B cell (primary cell): ENCODE measurements around the gene MED20. TPM values are rescaled to one million over a fixed set of nuclear protein-coding genes. Genes with fewer than 3 reads are reported as not detected.

Experiments used
- ATAC-seq: fragments of 200-7000 bp; cut with Tn5 transposase; one replicate; pipeline ENCODE4 v1.10.0; 2021; ENCODE audit warnings: low read depth, mild to moderate bottlenecking, moderate number of reproducible peaks, moderate library complexity
- CTCF ChIA-PET: fragments of 350-600 bp; sonication (Branson Sonifier 250); formaldehyde crosslinking; loops from one replicate; lab custom pipeline; 2021; ENCODE audit warnings: antibody characterized with exemption, inconsistent platforms; lab: Charles Lee
- POLR2A ChIA-PET: fragments of 350-600 bp; sonication (Branson Sonifier 250); formaldehyde crosslinking; loops from one replicate; lab custom pipeline; 2021; ENCODE audit warnings: antibody characterized with exemption; lab: Charles Lee
- DNase-seq: peaks from one replicate; pipeline ENCODE4 v3.0.0; 2013
- H2AFZ ChIP-seq: 2 replicates; pipeline ENCODE4 v1.6.1; 2012; ENCODE audit warnings: mild to moderate bottlenecking, low read depth, low read length; ENCODE audit not compliant: insufficient read depth, poor library complexity, severe bottlenecking
- H3K27ac ChIP-seq, 2 donors: 1 replicate in 1 of 2; 2 replicates in 1 of 2; pipeline ENCODE4 v1.5.1; 2012 to 2013; ENCODE audit warnings: low read length in 2 of 2, mild to moderate bottlenecking in 2 of 2, moderate library complexity in 1 of 2
- H3K27me3 ChIP-seq, 4 experiments: fragments of 200-600 bp in 1 of 4; sonication (generic) in 1 of 4; replicated peaks in 1 of 4; 1 replicate in 2 of 4; 2 replicates in 2 of 4; pipeline versions ENCODE4 v1.6.1 to v1.7.0; 2013 to 2016; ENCODE audit warnings: low read length in 3 of 4, mild to moderate bottlenecking in 2 of 4, mixed read lengths in 1 of 4, moderate library complexity in 1 of 4; ENCODE audit not compliant: insufficient read depth in 4 of 4, control insufficient read depth in 3 of 4; ENCODE audit errors: control extremely low read depth in 1 of 4
- H3K36me3 ChIP-seq, 2 experiments: replicated peaks in 1 of 2; 1 replicate in 1 of 2; 2 replicates in 1 of 2; pipeline versions ENCODE4 v1.6.1 to v1.7.1; 2013; ENCODE audit warnings: low read length in 1 of 2; ENCODE audit not compliant: insufficient read depth in 2 of 2, control insufficient read depth in 1 of 2; ENCODE audit errors: control extremely low read depth in 1 of 2, extremely low read depth in 1 of 2
- H3K4me1 ChIP-seq, 2 donors: fragments of 200-600 bp in 1 of 2; sonication (generic) in 1 of 2; 1 replicate in 1 of 2; 2 replicates in 1 of 2; pipeline versions ENCODE4 v1.5.1 to v1.6.1; 2013 to 2017; ENCODE audit warnings: low read length in 2 of 2; ENCODE audit not compliant: control insufficient read depth in 2 of 2, insufficient read depth in 2 of 2
- H3K4me2 ChIP-seq: replicated peaks from 2 replicates; pipeline ENCODE3; 2012; ENCODE audit warnings: mild to moderate bottlenecking, low read depth, low read length; ENCODE audit not compliant: poor library complexity, severe bottlenecking
- H3K4me3 ChIP-seq, 5 experiments: fragments of 200-600 bp in 1 of 5; sonication (generic) in 1 of 5; 1 replicate in 3 of 5; 2 replicates in 2 of 5; pipeline versions ENCODE4 v1.5.1 to v1.7.0; 2011 to 2016; ENCODE audit warnings: low read length in 4 of 5, mild to moderate bottlenecking in 4 of 5, low read depth in 2 of 5, control low read depth in 1 of 5, moderate library complexity in 1 of 5; ENCODE audit not compliant: insufficient read depth in 1 of 5; ENCODE audit errors: control extremely low read depth in 1 of 5, extremely low read depth in 1 of 5
- H3K79me2 ChIP-seq: fragments of 200-600 bp; sonication (generic); one replicate; pipeline ENCODE4 v1.6.0; 2016; ENCODE audit warnings: low read length; ENCODE audit not compliant: control insufficient read depth, insufficient read depth
- H3K9ac ChIP-seq: fragments of 200-600 bp; sonication (generic); 2 replicates; pipeline ENCODE4 v1.6.1; 2017; ENCODE audit warnings: mild to moderate bottlenecking, low read length, moderate library complexity
- H3K9me3 ChIP-seq, 3 donors: one replicate each; pipeline versions ENCODE4 v1.6.1 to v1.7.1; 2013; ENCODE audit warnings: low read length in 2 of 3; ENCODE audit not compliant: control insufficient read depth in 2 of 3, insufficient read depth in 1 of 3; ENCODE audit errors: control extremely low read depth in 1 of 3
- H4K20me1 ChIP-seq: 2 replicates; pipeline ENCODE4 v1.6.0; 2012; ENCODE audit warnings: mild to moderate bottlenecking, low read length; ENCODE audit not compliant: insufficient read depth, control insufficient read depth, poor library complexity, severe bottlenecking
- H3K27ac Mint-ChIP-seq: one replicate; pipeline ENCODE4 v1.8.0; 2021; ENCODE audit warnings: mixed read lengths
- H3K27me3 Mint-ChIP-seq: one replicate; pipeline ENCODE4 v1.8.0; 2021; ENCODE audit warnings: mixed read lengths
- H3K4me1 Mint-ChIP-seq: one replicate; pipeline ENCODE4 v1.8.0; 2021; ENCODE audit warnings: mixed read lengths
- H3K4me3 Mint-ChIP-seq: one replicate; pipeline ENCODE4 v1.8.0; 2021; ENCODE audit warnings: mixed read lengths
- H3K9me3 Mint-ChIP-seq: one replicate; pipeline ENCODE4 v1.8.0; 2022; ENCODE audit warnings: mixed read lengths; ENCODE audit not compliant: insufficient read depth
- EZH2 ChIP-seq: IDR thresholded peaks from 2 replicates; pipeline ENCODE4 v1.6.1; 2012; ENCODE audit warnings: borderline replicate concordance, low read depth, mild to moderate bottlenecking, moderate library complexity, low read length; ENCODE audit not compliant: insufficient read depth, poor library complexity, severe bottlenecking
- WGBS: methylation state at CpG from one replicate; pipeline ENCODE4 v1.1.5; 2013; ENCODE audit warnings: missing lambda C conversion rate; ENCODE audit not compliant: insufficient coverage; 5-methylcytosine and 5-hydroxymethylcytosine counted together
- intact Hi-C: fragments of 100-400 bp; cut with micrococcal nuclease; formaldehyde crosslinking; loops from one replicate; pipeline ENCODE4 v1.10.0; 2022
- polyA plus RNA-seq: library from polyadenylated mRNA; depleted of rRNA; stranded (reverse); fragments of >200 nt; gene quantifications from 2 replicates; pipeline ENCODE4 v1.2.3, GENCODE V29; 2012
- total RNA-seq, 2 donors: library from RNA; stranded (reverse); fragments of 120-200 nt in 1 of 2; gene quantifications; 1 replicate in 1 of 2; 2 replicates in 1 of 2; pipeline versions ENCODE4 v1.2.3 to v1.2.4, GENCODE V29; 2013 to 2022
- TF ChIP-seq, protein P1 (sequence below): fragments of 200-600 bp; IDR thresholded peaks from one replicate; pipeline ENCODE4 v1.8.0; 2022; ENCODE audit warnings: antibody characterized with exemption, mild to moderate bottlenecking

MED20 gene
- total and polyA plus RNA-seq, 2 donors (not counting 1 experiment from before 2014, with no cell fraction given): 4.6 to 18.2 TPM

DNA sequence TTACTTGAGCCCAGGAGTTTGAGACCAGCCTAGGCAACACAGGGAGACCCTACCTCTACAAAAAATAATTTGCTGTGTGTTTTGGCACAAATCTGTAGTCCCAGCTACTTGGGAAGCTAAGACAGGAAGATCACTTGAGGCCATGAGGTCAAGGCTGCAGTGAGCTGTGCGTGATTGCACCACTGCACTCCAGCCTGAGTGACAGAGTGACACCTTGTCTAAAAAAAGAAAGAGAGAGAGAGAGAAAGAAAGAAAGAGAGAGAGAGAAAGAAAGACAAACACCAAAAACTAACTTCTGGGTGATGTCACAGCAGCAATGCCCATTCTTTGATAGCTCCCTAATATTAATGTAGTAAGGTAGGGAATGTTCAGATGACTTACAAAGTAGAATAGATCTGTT lies 46.2 kb downstream of the MED20 start:
- no peaks in the 10 kb centered on the region for H3K79me2 ChIP-seq
- peaks cover 28% of the 10 kb centered on the region for H3K4me1 Mint-ChIP-seq
- H3K4me3 ChIP-seq: no peak overlapping the region
- TF ChIP-seq, protein P1, sequence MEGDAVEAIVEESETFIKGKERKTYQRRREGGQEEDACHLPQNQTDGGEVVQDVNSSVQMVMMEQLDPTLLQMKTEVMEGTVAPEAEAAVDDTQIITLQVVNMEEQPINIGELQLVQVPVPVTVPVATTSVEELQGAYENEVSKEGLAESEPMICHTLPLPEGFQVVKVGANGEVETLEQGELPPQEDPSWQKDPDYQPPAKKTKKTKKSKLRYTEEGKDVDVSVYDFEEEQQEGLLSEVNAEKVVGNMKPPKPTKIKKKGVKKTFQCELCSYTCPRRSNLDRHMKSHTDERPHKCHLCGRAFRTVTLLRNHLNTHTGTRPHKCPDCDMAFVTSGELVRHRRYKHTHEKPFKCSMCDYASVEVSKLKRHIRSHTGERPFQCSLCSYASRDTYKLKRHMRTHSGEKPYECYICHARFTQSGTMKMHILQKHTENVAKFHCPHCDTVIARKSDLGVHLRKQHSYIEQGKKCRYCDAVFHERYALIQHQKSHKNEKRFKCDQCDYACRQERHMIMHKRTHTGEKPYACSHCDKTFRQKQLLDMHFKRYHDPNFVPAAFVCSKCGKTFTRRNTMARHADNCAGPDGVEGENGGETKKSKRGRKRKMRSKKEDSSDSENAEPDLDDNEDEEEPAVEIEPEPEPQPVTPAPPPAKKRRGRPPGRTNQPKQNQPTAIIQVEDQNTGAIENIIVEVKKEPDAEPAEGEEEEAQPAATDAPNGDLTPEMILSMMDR: no peak
- no peak for TF ChIP-seq EZH2
- H3K9ac ChIP-seq: no peak overlapping the region
- no peak overlapping the region for H3K4me3 Mint-ChIP-seq
- H3K27me3 Mint-ChIP-seq: no peaks in the 10 kb centered on the region
- no peaks in the 10 kb centered on the region for H3K36me3 ChIP-seq
- no peaks in the 10 kb centered on the region for H3K9me3 Mint-ChIP-seq
- no peak overlapping the region for H3K4me2 ChIP-seq
- WGBS: 88% methylated on average over 1 of the region's 1 CpG
- ChIA-PET POLR2A (no interaction called here), CTCF (no interaction called here)
- intact Hi-C loops: no loop called here
- no peaks in the 10 kb centered on the region for H4K20me1 ChIP-seq
- H2AFZ ChIP-seq: no peak overlapping the region
- ATAC-seq (no peak), DNase-seq (no peak)
- H3K9me3 ChIP-seq: peaks cover 0 to 5% (median 0%) of the 10 kb centered on the region in 3 donors
- no peak overlapping the region for H3K27ac ChIP-seq
- peaks cover 7 to 10% of the 10 kb centered on the region in 2 donors for H3K4me1 ChIP-seq
- H3K27ac Mint-ChIP-seq: no peak overlapping the region
- H3K27me3 ChIP-seq: no peaks in the 10 kb centered on the region

DNA sequence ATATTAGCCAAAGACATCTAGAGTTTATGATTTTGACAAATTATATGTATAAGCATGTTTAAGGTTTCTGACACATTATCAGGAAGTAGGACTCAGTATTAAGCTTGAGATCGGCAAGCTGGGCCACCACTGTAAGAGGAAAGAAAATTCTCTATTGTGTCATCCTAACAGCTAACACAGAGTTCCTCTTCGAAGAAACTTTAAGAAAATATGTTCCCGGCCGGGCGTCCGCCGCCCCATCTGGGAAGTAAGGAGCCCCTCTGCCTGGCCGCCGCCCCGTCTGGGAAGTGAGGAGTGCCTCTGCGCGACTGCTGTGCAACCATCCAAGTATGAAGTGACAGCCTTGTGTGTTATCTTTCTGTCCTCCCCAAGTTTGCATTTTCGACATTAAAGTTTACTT lies 48.8 kb downstream of the MED20 start:
- H3K79me2 ChIP-seq: no peaks in the 10 kb centered on the region
- H3K27me3 ChIP-seq: no peaks in the 10 kb centered on the region
- 99% methylated on average over 10 of the region's 13 CpGs for WGBS
- no peak overlapping the region for H3K27ac ChIP-seq
- no peak overlapping the region for H3K4me3 ChIP-seq
- no peak overlapping the region for H3K9ac ChIP-seq
- no peaks in the 10 kb centered on the region for H3K36me3 ChIP-seq
- H3K9me3 ChIP-seq: peaks cover 0 to 5% (median 0%) of the 10 kb centered on the region in 3 donors
- no peak for ATAC-seq
- peaks cover 13 to 20% of the 10 kb centered on the region in 2 donors for H3K4me1 ChIP-seq
- no peak overlapping the region for H3K4me3 Mint-ChIP-seq
- no peaks in the 10 kb centered on the region for H3K9me3 Mint-ChIP-seq
- no peak for TF ChIP-seq EZH2
- TF ChIP-seq, protein P1: no peak
- CTCF ChIA-PET: interaction anchor here (1.2 kb wide), 1 partner anchor 172 kb away, joined by 3 read pairs; no protein-coding TSS in a partner anchor
- H3K4me1 Mint-ChIP-seq: peaks cover 37% of the 10 kb centered on the region
- intact Hi-C loops: no loop called here
- no peak for DNase-seq
- no peak overlapping the region for H2AFZ ChIP-seq
- H4K20me1 ChIP-seq: no peaks in the 10 kb centered on the region
- H3K27me3 Mint-ChIP-seq: no peaks in the 10 kb centered on the region
- POLR2A ChIA-PET: no interaction called here
- peak overlapping the region; percentile 44 for H3K4me2 ChIP-seq
- no peak overlapping the region for H3K27ac Mint-ChIP-seq
